ENCODE measurements around the gene ELF3. TPM values are rescaled to one million over a fixed set of nuclear protein-coding genes. Genes with fewer than 3 reads are reported as not detected.

ELF3 gene
- total and polyA plus RNA-seq, 2 of the 4 experiments (the other 2 are of a cell fraction), result under 0.01 to 0.38 TPM

DNA sequence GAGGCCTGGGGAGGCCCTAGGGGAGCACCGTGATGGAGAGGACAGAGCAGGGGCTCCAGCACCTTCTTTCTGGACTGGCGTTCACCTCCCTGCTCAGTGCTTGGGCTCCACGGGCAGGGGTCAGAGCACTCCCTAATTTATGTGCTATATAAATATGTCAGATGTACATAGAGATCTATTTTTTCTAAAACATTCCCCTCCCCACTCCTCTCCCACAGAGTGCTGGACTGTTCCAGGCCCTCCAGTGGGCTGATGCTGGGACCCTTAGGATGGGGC lies 5.2 kb downstream of the ELF3 start:
- no peak overlapping the region for H4K8ac ChIP-seq (ENCODE audit: low read depth in 2 of 2, low read length in 2 of 2)
- no peak overlapping the region for H2AFZ ChIP-seq (replicated peaks; ENCODE audit: low read length, poor library complexity)
- H2AK5ac ChIP-seq (ENCODE audit: low read depth, low read length), result no peak overlapping the region
- H3K9me1 ChIP-seq (ENCODE audit: insufficient read depth, low read length), result no peaks in the 10 kb centered on the region; the same call in 1 of the 2 replicates
- dilution Hi-C loops (cut with HindIII; ENCODE audit: low sequenced_read_pairs, unreplicated experiment), result no loop called here
- no peaks in the 10 kb centered on the region for H4K20me1 ChIP-seq (ENCODE audit: insufficient read depth, low read length)
- TF ChIP-seq ELK1 (IDR thresholded peaks at IDR 0.05; ENCODE audit: borderline replicate concordance, low read depth, low read length) (no peak), FOS (IDR thresholded peaks at IDR 0.05; ENCODE audit: low read depth, low read length) (no peak), CHD1 (IDR thresholded peaks at IDR 0.05; ENCODE audit: low read depth, low read length) (no peak)
- TF ChIP-seq, protein P1, sequence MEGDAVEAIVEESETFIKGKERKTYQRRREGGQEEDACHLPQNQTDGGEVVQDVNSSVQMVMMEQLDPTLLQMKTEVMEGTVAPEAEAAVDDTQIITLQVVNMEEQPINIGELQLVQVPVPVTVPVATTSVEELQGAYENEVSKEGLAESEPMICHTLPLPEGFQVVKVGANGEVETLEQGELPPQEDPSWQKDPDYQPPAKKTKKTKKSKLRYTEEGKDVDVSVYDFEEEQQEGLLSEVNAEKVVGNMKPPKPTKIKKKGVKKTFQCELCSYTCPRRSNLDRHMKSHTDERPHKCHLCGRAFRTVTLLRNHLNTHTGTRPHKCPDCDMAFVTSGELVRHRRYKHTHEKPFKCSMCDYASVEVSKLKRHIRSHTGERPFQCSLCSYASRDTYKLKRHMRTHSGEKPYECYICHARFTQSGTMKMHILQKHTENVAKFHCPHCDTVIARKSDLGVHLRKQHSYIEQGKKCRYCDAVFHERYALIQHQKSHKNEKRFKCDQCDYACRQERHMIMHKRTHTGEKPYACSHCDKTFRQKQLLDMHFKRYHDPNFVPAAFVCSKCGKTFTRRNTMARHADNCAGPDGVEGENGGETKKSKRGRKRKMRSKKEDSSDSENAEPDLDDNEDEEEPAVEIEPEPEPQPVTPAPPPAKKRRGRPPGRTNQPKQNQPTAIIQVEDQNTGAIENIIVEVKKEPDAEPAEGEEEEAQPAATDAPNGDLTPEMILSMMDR (conservative IDR thresholded peaks at IDR 0.05; ENCODE audit: low read depth, low read length), result no peak
- H2BK20ac ChIP-seq (ENCODE audit: low read depth, low read length), result no peak overlapping the region
- WGBS, 2 experiments (ENCODE audit: extremely low coverage in 2 of 2, insufficient read length in 1 of 2), result no CpG with 5 or more reads among the region's 3 CpGs
- no peak overlapping the region for H3K9ac ChIP-seq (ENCODE audit: low read depth, low read length)
- H4K5ac ChIP-seq (ENCODE audit: low read depth, low read length), result no peak overlapping the region
- no peak overlapping the region for H3K4me3 ChIP-seq (ENCODE audit: insufficient read depth, low read depth, low read length)
- H2BK5ac ChIP-seq (ENCODE audit: low read depth, low read length, poor library complexity, severe bottlenecking), result no peak overlapping the region
- no peak overlapping the region for H3K4me2 ChIP-seq (ENCODE audit: low read depth, low read length)
- POLR2A ChIA-PET (ENCODE audit: unreplicated experiment), result no interaction called here
- CTCF ChIA-PET, result interaction anchor here (1.5 kb wide), 1 partner anchor 10 kb away, joined by 6 read pairs; no protein-coding TSS in a partner anchor
- H2AK9ac ChIP-seq (replicated peaks; ENCODE audit: low read depth, low read length, poor library complexity), result no peak overlapping the region
- H3K36me3 ChIP-seq (ENCODE audit: control insufficient read depth, insufficient read depth, low read length), result no peaks in the 10 kb centered on the region
- H4K91ac ChIP-seq (ENCODE audit: insufficient read depth, low read depth, low read length), result no peak overlapping the region
- no peak for ATAC-seq (ENCODE audit: low read depth)
- no peak overlapping the region for H3K4ac ChIP-seq (ENCODE audit: low read depth, low read length)
- no TSS peak for BruUV-seq (replicated peaks)
- H3K27me3 ChIP-seq (ENCODE audit: control insufficient read depth, insufficient read depth, low read length), result peaks cover 7% of the 10 kb centered on the region
- no peak overlapping the region for H2BK120ac ChIP-seq (ENCODE audit: low read depth, low read length)
- peaks cover 18% of the 10 kb centered on the region for H3K4me1 ChIP-seq (ENCODE audit: control insufficient read depth, insufficient read depth, low read length)
- no peak overlapping the region for H2BK15ac ChIP-seq (ENCODE audit: low read depth, low read length)
- H3K18ac ChIP-seq (ENCODE audit: low read depth, low read length), result no peak overlapping the region; the same call in 1 of the 2 replicates
- intact Hi-C loops (cut with micrococcal nuclease), result no loop called here
- no peak overlapping the region for H3K14ac ChIP-seq (replicated peaks; ENCODE audit: low read depth, low read length)
- H3K56ac ChIP-seq (ENCODE audit: extremely low read depth, insufficient read depth, low read length), result no peak overlapping the region
- no peak for DNase-seq
- no peaks in the 10 kb centered on the region for H3K9me3 ChIP-seq (ENCODE audit: control insufficient read depth, insufficient read depth, low read length)
- no peak overlapping the region for H3K27ac ChIP-seq (ENCODE audit: insufficient read depth, low read length)
- H3K79me1 ChIP-seq (ENCODE audit: low read depth in 1 of 2, low read length in 2 of 2), result no peaks in the 10 kb centered on the region
- in situ Hi-C loops (cut with MboI; ENCODE audit: low sequenced_read_pairs), result no loop called here
- H3K23ac ChIP-seq (ENCODE audit: low read depth, low read length), result no peak overlapping the region
